HCT116 (cell line): ENCODE results near the gene NTRK3.

Experiments used
- CBX3 ChIP-seq: IDR thresholded peaks from 2 replicates; pipeline ENCODE4 v1.6.1; 2012; ENCODE audit warnings: low read depth
- CEBPB ChIP-seq: IDR thresholded peaks from 2 replicates; pipeline ENCODE4 v1.6.1; 2012; ENCODE audit warnings: low read depth
- EZH2 ChIP-seq: fragments of 200-600 bp; sonication (generic); IDR thresholded peaks from 2 replicates; pipeline ENCODE4 v1.6.1; 2017; ENCODE audit warnings: antibody characterized with exemption, mixed run types
- EZH2phosphoT487 ChIP-seq: fragments of 200-600 bp; IDR thresholded peaks from 2 replicates; pipeline ENCODE4 v1.6.1; 2018; ENCODE audit warnings: antibody characterized with exemption, borderline replicate concordance
- JUND ChIP-seq: IDR thresholded peaks from 2 replicates; pipeline ENCODE4 v1.6.1; 2012
- POLR2A ChIP-seq: IDR thresholded peaks from 2 replicates; pipeline ENCODE4 v1.7.0; 2011; ENCODE audit warnings: borderline replicate concordance; ENCODE audit not compliant: insufficient read depth, insufficient read length; ENCODE audit errors: extremely low read depth
- POLR2AphosphoS5 ChIP-seq: IDR thresholded peaks from 2 replicates; pipeline ENCODE4 v1.6.1; 2011; ENCODE audit warnings: mild to moderate bottlenecking, low read depth, low read length, moderate library complexity
- RAD21 ChIP-seq: IDR thresholded peaks from 2 replicates; pipeline ENCODE4 v1.6.1; 2012; ENCODE audit warnings: low read depth, mild to moderate bottlenecking
- SRF ChIP-seq: IDR thresholded peaks from 2 replicates; pipeline ENCODE4 v1.6.1; 2012; ENCODE audit warnings: low read depth
- YY1 ChIP-seq: IDR thresholded peaks from 2 replicates; pipeline ENCODE4 v1.6.1; 2011; ENCODE audit warnings: low read length, low read depth, moderate library complexity, mild to moderate bottlenecking; ENCODE audit not compliant: insufficient replicate concordance; ENCODE audit errors: extremely low read depth
- ZFX ChIP-seq: fragments of 450-650 bp; IDR thresholded peaks from 2 replicates; pipeline ENCODE4 v1.6.1; 2017
- ZNF274 ChIP-seq: fragments of 200-500 bp; sonication (Bioruptor generic); IDR thresholded peaks from 2 replicates; pipeline ENCODE4 v1.6.1; 2014; ENCODE audit warnings: mild to moderate bottlenecking, low read depth, low read length, inconsistent platforms
- TF ChIP-seq, protein P1 (sequence below), 3 experiments: fragments of 200-600 bp in 1 of 3; sonication (generic) in 1 of 3; IDR thresholded peaks in 2 of 3; conservative IDR thresholded peaks in 1 of 3; 2 replicates each; pipeline ENCODE4 v1.5.1; 2012 to 2017; ENCODE audit warnings: low read depth in 2 of 3, low read length in 2 of 3, antibody characterized with exemption in 1 of 3, borderline replicate concordance in 1 of 3, control low read depth in 1 of 3, mild to moderate bottlenecking in 1 of 3, mixed read lengths in 1 of 3, mixed run types in 1 of 3, moderate library complexity in 1 of 3; ENCODE audit not compliant: insufficient read depth in 1 of 3
- TF ChIP-seq, protein P2 (sequence below): IDR thresholded peaks from 2 replicates; pipeline ENCODE4 v1.6.1; 2012

DNA sequence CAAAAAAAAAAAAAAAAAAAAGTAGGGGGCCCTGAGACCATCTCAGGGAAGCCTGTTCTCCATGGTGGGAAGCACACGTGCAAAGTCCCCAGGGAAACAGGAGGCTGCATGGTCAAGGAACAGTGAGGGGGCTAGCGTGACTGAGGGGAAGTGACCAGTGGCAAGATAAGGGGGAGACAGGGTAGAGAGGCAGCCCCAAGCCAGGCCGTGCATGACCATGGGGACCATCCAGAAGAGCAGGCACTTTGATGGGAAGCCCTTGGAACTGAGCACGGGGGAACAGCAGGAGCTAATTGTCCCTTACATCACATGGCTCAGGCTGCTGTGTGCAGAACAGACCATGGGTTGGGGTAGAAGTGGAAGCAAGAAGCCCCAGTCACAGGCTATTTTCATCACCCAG lies 196.2 kb downstream of the NTRK3 start:
- TF ChIP-seq EZH2 (no peak), CEBPB (no peak), POLR2AphosphoS5 (no peak), POLR2A (no peak), CBX3 (no peak), YY1 (no peak), ZNF274 (no peak), RAD21 (no peak), ZFX (no peak), SRF (no peak), EZH2phosphoT487 (no peak), JUND (no peak)
- TF ChIP-seq, protein P1, sequence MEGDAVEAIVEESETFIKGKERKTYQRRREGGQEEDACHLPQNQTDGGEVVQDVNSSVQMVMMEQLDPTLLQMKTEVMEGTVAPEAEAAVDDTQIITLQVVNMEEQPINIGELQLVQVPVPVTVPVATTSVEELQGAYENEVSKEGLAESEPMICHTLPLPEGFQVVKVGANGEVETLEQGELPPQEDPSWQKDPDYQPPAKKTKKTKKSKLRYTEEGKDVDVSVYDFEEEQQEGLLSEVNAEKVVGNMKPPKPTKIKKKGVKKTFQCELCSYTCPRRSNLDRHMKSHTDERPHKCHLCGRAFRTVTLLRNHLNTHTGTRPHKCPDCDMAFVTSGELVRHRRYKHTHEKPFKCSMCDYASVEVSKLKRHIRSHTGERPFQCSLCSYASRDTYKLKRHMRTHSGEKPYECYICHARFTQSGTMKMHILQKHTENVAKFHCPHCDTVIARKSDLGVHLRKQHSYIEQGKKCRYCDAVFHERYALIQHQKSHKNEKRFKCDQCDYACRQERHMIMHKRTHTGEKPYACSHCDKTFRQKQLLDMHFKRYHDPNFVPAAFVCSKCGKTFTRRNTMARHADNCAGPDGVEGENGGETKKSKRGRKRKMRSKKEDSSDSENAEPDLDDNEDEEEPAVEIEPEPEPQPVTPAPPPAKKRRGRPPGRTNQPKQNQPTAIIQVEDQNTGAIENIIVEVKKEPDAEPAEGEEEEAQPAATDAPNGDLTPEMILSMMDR (IDR thresholded peaks at IDR 0.05 in 2 of 3, conservative IDR thresholded peaks at IDR 0.05 in 1 of 3; ENCODE audit: borderline replicate concordance in 1 of 3, insufficient read depth in 1 of 3, low read depth in 2 of 3, low read length in 2 of 3), result no peak
- TF ChIP-seq, protein P2, sequence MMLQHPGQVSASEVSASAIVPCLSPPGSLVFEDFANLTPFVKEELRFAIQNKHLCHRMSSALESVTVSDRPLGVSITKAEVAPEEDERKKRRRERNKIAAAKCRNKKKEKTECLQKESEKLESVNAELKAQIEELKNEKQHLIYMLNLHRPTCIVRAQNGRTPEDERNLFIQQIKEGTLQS, result no peak
